Endothelial cell of umbilical vein (primary cell): ENCODE results near the gene CSHL1. TPM values are rescaled to one million over a fixed set of nuclear protein-coding genes. Genes with fewer than 3 reads are reported as not detected.
"Not testable (repeated sequence)": the region's sequence is repeated elsewhere in the genome, so short reads cannot be mapped to it uniquely, and the experiment has no call there.

ENCODE experiments used
- BruUV-seq: library from RNA; stranded (reverse); fragments of 400-500 nt; replicated peaks from 2 replicates; lab custom pipeline; 2021; lab: Mats Ljungman, UMichigan
- CTCF ChIA-PET: fragments of 300-600, 350-600 bp; sonication (Branson Sonifier 250); formaldehyde crosslinking; loops from one replicate; lab custom pipeline; 2021; ENCODE audit warnings: antibody characterized with exemption, inconsistent platforms; lab: Charles Lee
- POLR2A ChIA-PET: fragments of 300-600, 350-600 bp; sonication (Branson Sonifier 250); formaldehyde crosslinking; loops from one replicate; lab custom pipeline; 2021; ENCODE audit warnings: antibody characterized with exemption, inconsistent platforms; lab: Charles Lee
- DNase-seq: peaks from one replicate; pipeline ENCODE4 v3.0.0-alpha.2; 2011; ENCODE audit warnings: low read depth, low spot score
- FAIRE-seq: peaks from 2 replicates; lab custom pipeline; 2011; peaks lifted over from hg19 to GRCh38; lab: Jason Lieb, UNC
- H2AFZ ChIP-seq: 2 replicates; pipeline ENCODE4 v1.6.0; 2012; ENCODE audit warnings: low read depth, low read length, control low read depth, inconsistent platforms
- H3K27ac ChIP-seq: 2 replicates; pipeline ENCODE4 v1.5.1; 2011; ENCODE audit warnings: low read depth, mild to moderate bottlenecking, control low read depth, low read length, moderate library complexity; ENCODE audit not compliant: insufficient read depth
- H3K27me3 ChIP-seq, 2 experiments: 2 replicates each; pipeline versions ENCODE4 v1.6.0 to v1.6.1; 2011; ENCODE audit warnings: low read length in 2 of 2, mixed read lengths in 1 of 2; ENCODE audit not compliant: control insufficient read depth in 2 of 2, insufficient read depth in 2 of 2
- H3K36me3 ChIP-seq, 2 experiments: 2 replicates in 1 of 2; 3 replicates in 1 of 2; pipeline ENCODE4 v1.5.1; 2011; ENCODE audit warnings: low read length in 2 of 2, mild to moderate bottlenecking in 1 of 2, moderate library complexity in 1 of 2; ENCODE audit not compliant: control insufficient read depth in 2 of 2, insufficient read depth in 2 of 2; ENCODE audit errors: extremely low read depth in 1 of 2
- H3K4me1 ChIP-seq: 3 replicates; pipeline ENCODE4 v1.5.1; 2011; ENCODE audit warnings: mild to moderate bottlenecking, low read length; ENCODE audit not compliant: control insufficient read depth, insufficient read depth; ENCODE audit errors: extremely low read depth
- H3K4me2 ChIP-seq: 2 replicates; pipeline ENCODE4 v1.6.1; 2011; ENCODE audit warnings: low read length, control low read depth, mixed read lengths; ENCODE audit not compliant: insufficient read depth
- H3K4me3 ChIP-seq, 3 experiments: fragments of 200-600 bp in 1 of 3; sonication (generic), shearing (Covaris generic) in 1 of 3; replicated peaks in 1 of 3; 2 replicates each; pipeline ENCODE4 v1.5.1; 2011 to 2016; ENCODE audit warnings: control low read depth in 3 of 3, low read length in 3 of 3, mild to moderate bottlenecking in 2 of 3, inconsistent platforms in 1 of 3, low read depth in 1 of 3, moderate library complexity in 1 of 3; ENCODE audit not compliant: insufficient read depth in 1 of 3
- H3K79me2 ChIP-seq: 2 replicates; pipeline ENCODE4 v1.6.0; 2012; ENCODE audit warnings: low read length, inconsistent platforms; ENCODE audit not compliant: control insufficient read depth, insufficient read depth
- H3K9ac ChIP-seq: replicated peaks from 2 replicates; pipeline ENCODE3; 2011; ENCODE audit warnings: low read length, control low read depth; ENCODE audit not compliant: insufficient read depth; ENCODE audit errors: extremely low read depth
- H3K9me1 ChIP-seq: replicated peaks from 3 replicates; pipeline ENCODE4 v1.6.0; 2011; ENCODE audit warnings: mild to moderate bottlenecking, low read length; ENCODE audit not compliant: control insufficient read depth, insufficient read depth; ENCODE audit errors: extremely low read depth
- H3K9me3 ChIP-seq: replicated peaks from 2 replicates; pipeline ENCODE4 v1.5.1; 2012; ENCODE audit warnings: low read length, inconsistent platforms; ENCODE audit not compliant: control insufficient read depth, insufficient read depth
- H4K20me1 ChIP-seq: replicated peaks from 2 replicates; pipeline ENCODE3; 2011; ENCODE audit warnings: mild to moderate bottlenecking, low read length; ENCODE audit not compliant: control insufficient read depth, insufficient read depth; ENCODE audit errors: extremely low read depth
- dilution Hi-C: fragments of 300-500 bp; cut with MboI; formaldehyde crosslinking; loops from one replicate; pipeline ENCODE4 v1.15.0; 2019; ENCODE audit warnings: low sequenced_read_pairs; ENCODE audit not compliant: extremely low pct_ligation_motif_present
- intact Hi-C: fragments of 100-400 bp; cut with micrococcal nuclease; formaldehyde crosslinking; loops from one replicate; pipeline ENCODE4 v1.10.0; 2022
- polyA plus RNA-seq, 4 experiments: library from polyadenylated mRNA; depleted of rRNA in 3 of 4; stranded (reverse) in 3 of 4; unstranded in 1 of 4; fragments of >200 nt; gene quantifications; 2 replicates each; pipeline versions ENCODE4 v1.2.1 to v1.2.3, GENCODE V29; 2011 to 2012; ENCODE audit warnings: missing spikeins in 1 of 4
- total RNA-seq: library from RNA; stranded (reverse); gene quantifications from 2 replicates; pipeline ENCODE4 v1.2.3, GENCODE V29; 2021

The CSHL1 gene
- total and polyA plus RNA-seq, 2 donors (not counting 3 experiments of a cell fraction or from before 2014, with no cell fraction given), result not detected

DNA sequence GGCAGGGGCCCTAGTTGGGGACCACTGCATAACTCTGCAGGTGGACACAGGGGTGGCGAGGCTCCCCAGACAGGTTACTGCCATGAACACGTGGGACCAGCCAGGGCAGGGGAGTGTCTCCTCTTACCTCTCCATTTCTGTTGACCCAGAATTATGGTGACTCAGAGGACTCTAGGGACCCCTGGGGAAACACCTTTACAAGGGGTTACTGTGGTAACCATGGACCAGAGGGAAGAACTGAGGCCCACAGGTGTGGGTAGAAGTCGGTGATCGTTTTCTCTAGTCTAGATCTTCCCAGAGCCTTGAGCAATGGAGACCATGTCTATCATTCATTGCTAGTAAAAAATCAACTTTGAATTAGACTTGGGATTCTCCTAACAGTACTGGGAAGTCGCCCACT lies 9.7 kb upstream of the CSHL1 start:
- dilution Hi-C loops, H3K9me1 ChIP-seq, H3K4me1 ChIP-seq, BruUV-seq, DNase-seq, intact Hi-C loops, H3K79me2 ChIP-seq, H3K9me3 ChIP-seq, POLR2A ChIA-PET, FAIRE-seq, H3K9ac ChIP-seq, H3K4me3 ChIP-seq, H3K4me2 ChIP-seq, H3K27ac ChIP-seq, H3K36me3 ChIP-seq, H2AFZ ChIP-seq, H4K20me1 ChIP-seq, H3K27me3 ChIP-seq: not testable (repeated sequence)
- CTCF ChIA-PET, result interaction anchor here (0.7 to 7.3 kb wide), 8 partner anchors 26 to 316 kb away, joined by 3 to 183 read pairs (median 56); no protein-coding TSS in a partner anchor

DNA sequence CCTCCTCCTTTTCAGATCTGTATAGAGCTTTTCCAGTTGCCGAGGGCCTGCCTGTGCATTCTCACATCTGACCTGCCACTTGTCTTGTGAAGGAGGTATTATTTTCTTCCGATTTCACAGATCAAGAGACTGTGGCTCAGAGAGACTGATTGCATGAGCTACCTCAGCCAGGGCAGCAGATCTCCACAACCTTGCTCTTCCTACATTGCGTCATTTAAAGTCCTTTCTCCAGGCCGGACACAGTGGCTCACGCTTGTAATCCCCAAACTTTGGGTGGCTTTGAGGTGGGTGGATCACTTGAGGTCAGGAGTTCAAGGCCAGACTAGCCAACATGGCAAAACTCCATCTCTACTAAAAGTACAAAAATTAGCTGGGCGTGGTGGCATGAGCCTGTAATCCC lies 9.0 kb upstream of the CSHL1 start:
- not testable (repeated sequence) for DNase-seq

More for the DNA sequence above, 9.0 kb upstream of the CSHL1 start:
- FAIRE-seq, dilution Hi-C loops, H3K9me3 ChIP-seq, H3K27me3 ChIP-seq, H4K20me1 ChIP-seq, H3K79me2 ChIP-seq, intact Hi-C loops, H3K9ac ChIP-seq, H3K27ac ChIP-seq, H3K36me3 ChIP-seq, H3K4me3 ChIP-seq, H3K9me1 ChIP-seq, H3K4me2 ChIP-seq, H2AFZ ChIP-seq, BruUV-seq, H3K4me1 ChIP-seq: not testable (repeated sequence)
- ChIA-PET POLR2A (interaction anchor here (1.0 to 1.4 kb wide), 2 partner anchors 80 to 211 kb away, joined by 3 to 5 read pairs; no protein-coding TSS in a partner anchor), CTCF (interaction anchor here (0.7 to 7.3 kb wide), 39 partner anchors 8 to 382 kb away, joined by 3 to 183 read pairs (median 6); partner anchors contain the start of genes CD79B, ERN1, ICAM2 and PRR29)
